Measurements from ENCODE around the gene SLC11A1.

DNA sequence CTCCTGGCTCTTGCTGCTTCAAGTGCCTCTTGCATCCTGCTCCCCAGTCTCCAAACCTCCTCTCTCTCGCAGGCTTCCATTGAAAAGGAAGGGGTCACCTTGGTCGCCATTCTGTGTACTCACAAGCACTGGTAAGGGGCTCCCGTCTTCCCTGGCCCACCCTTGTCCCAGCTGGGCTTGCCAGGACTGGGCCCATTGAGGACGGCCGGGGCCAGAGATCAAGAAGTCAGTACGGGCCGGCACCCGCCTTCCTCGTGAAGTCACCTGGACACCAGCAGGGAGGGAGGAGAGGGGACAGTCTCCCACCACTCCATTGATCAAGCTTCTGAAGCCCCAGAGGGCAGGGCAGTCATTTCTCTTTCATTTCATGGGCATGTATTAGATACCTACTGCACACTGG is 41.4 kb upstream of the SLC11A1 start:
- TF ChIP-seq POLR2A (IDR thresholded peaks at IDR 0.05; ENCODE audit: low read depth, low read length) (no peak), TAF1 (IDR thresholded peaks at IDR 0.05; ENCODE audit: borderline replicate concordance, low read depth, low read length) (no peak)
